IMR-90 (cell line): ENCODE data around the gene VPS26B. TPM values are rescaled to one million over a fixed set of nuclear protein-coding genes. Genes with fewer than 3 reads are reported as not detected.

Source experiments
- ATAC-seq: fragments of 200-7000 bp; cut with Tn5 transposase; 2 replicates; pipeline ENCODE4 v1.9.1; 2020; ENCODE audit warnings: low read depth, mild to moderate bottlenecking, moderate library complexity
- BruUV-seq: library from RNA; stranded (reverse); fragments of 400-500 nt; replicated peaks from 2 replicates; lab custom pipeline; 2021; lab: Mats Ljungman, UMichigan
- CTCF ChIA-PET: fragments of 300-600 bp; formaldehyde crosslinking; extraction: SDS; loops from one replicate; lab custom pipeline; 2021; ENCODE audit warnings: antibody characterized with exemption; lab: Yijun Ruan, JAX
- POLR2A ChIA-PET: fragments of 300-600 bp; sonication (Branson Sonifier 250); formaldehyde crosslinking; loops from one replicate; lab custom pipeline; 2022; ENCODE audit warnings: antibody characterized with exemption; ENCODE audit not compliant: unreplicated experiment; lab: Charles Lee
- DNase-seq: peaks from one replicate; pipeline ENCODE4 v3.0.0; 2013
- H2AFZ ChIP-seq: replicated peaks from 2 replicates; pipeline ENCODE3; 2013; ENCODE audit warnings: low read length, mild to moderate bottlenecking; ENCODE audit not compliant: poor library complexity
- H2AK5ac ChIP-seq: 2 replicates; pipeline ENCODE4 v1.6.1; 2013; ENCODE audit warnings: low read depth, low read length, inconsistent platforms
- H2AK9ac ChIP-seq: replicated peaks from 2 replicates; pipeline ENCODE3; 2013; ENCODE audit warnings: mild to moderate bottlenecking, low read depth, low read length, moderate library complexity; ENCODE audit not compliant: poor library complexity
- H2BK120ac ChIP-seq: 2 replicates; pipeline ENCODE4 v1.6.1; 2013; ENCODE audit warnings: low read depth, low read length, inconsistent platforms
- H2BK15ac ChIP-seq: 3 replicates; pipeline ENCODE4 v1.6.1; 2013; ENCODE audit warnings: low read depth, low read length, inconsistent platforms
- H2BK20ac ChIP-seq: 2 replicates; pipeline ENCODE4 v1.6.1; 2013; ENCODE audit warnings: low read depth, mild to moderate bottlenecking, inconsistent platforms, low read length, moderate library complexity
- H2BK5ac ChIP-seq: 2 replicates; pipeline ENCODE4 v1.6.1; 2013; ENCODE audit warnings: mild to moderate bottlenecking, low read depth, low read length, inconsistent platforms; ENCODE audit not compliant: poor library complexity, severe bottlenecking
- H3K14ac ChIP-seq: replicated peaks from 2 replicates; pipeline ENCODE4 v1.6.1; 2013; ENCODE audit warnings: low read depth, low read length, inconsistent platforms
- H3K18ac ChIP-seq: 2 replicates; pipeline ENCODE4 v1.6.1; 2013; ENCODE audit warnings: low read depth, low read length, control low read depth
- H3K23ac ChIP-seq: 2 replicates; pipeline ENCODE4 v1.6.1; 2013; ENCODE audit warnings: low read depth, low read length, inconsistent platforms
- H3K27ac ChIP-seq: 2 replicates; pipeline ENCODE4 v1.5.1; 2013; ENCODE audit warnings: mild to moderate bottlenecking, control low read depth, low read length; ENCODE audit not compliant: insufficient read depth
- H3K27me3 ChIP-seq: 2 replicates; pipeline ENCODE4 v1.6.1; 2013; ENCODE audit warnings: low read length; ENCODE audit not compliant: control insufficient read depth, insufficient read depth
- H3K36me3 ChIP-seq: 2 replicates; pipeline ENCODE4 v1.6.1; 2013; ENCODE audit warnings: low read length, mixed read lengths; ENCODE audit not compliant: control insufficient read depth, insufficient read depth
- H3K4ac ChIP-seq: 2 replicates; pipeline ENCODE4 v1.6.1; 2013; ENCODE audit warnings: low read depth, low read length, inconsistent platforms
- H3K4me1 ChIP-seq: 2 replicates; pipeline ENCODE4 v1.6.1; 2013; ENCODE audit warnings: low read length, mixed read lengths; ENCODE audit not compliant: control insufficient read depth, insufficient read depth
- H3K4me2 ChIP-seq: 2 replicates; pipeline ENCODE4 v1.6.1; 2013; ENCODE audit warnings: low read depth, mild to moderate bottlenecking, control low read depth, low read length, moderate library complexity
- H3K4me3 ChIP-seq: 2 replicates; pipeline ENCODE4 v1.5.1; 2013; ENCODE audit warnings: low read depth, mild to moderate bottlenecking, control low read depth, low read length, moderate library complexity; ENCODE audit not compliant: insufficient read depth
- H3K56ac ChIP-seq: 2 replicates; pipeline ENCODE4 v1.6.1; 2013; ENCODE audit warnings: low read length, inconsistent platforms; ENCODE audit not compliant: insufficient read depth; ENCODE audit errors: extremely low read depth
- H3K79me1 ChIP-seq, 2 experiments: 2 replicates each; pipeline ENCODE4 v1.6.1; 2013; ENCODE audit warnings: low read length in 2 of 2, inconsistent platforms in 1 of 2, low read depth in 1 of 2
- H3K9ac ChIP-seq: 2 replicates; pipeline ENCODE4 v1.6.1; 2013; ENCODE audit warnings: low read depth, low read length, control low read depth
- H3K9me1 ChIP-seq: 2 replicates; pipeline ENCODE4 v1.6.1; 2013; ENCODE audit warnings: low read length, inconsistent platforms; ENCODE audit not compliant: insufficient read depth
- H3K9me3 ChIP-seq: 2 replicates; pipeline ENCODE4 v1.6.1; 2013; ENCODE audit warnings: low read length; ENCODE audit not compliant: control insufficient read depth, insufficient read depth
- H4K20me1 ChIP-seq: 2 replicates; pipeline ENCODE4 v1.6.1; 2013; ENCODE audit warnings: low read length, inconsistent platforms; ENCODE audit not compliant: insufficient read depth
- H4K5ac ChIP-seq: 2 replicates; pipeline ENCODE4 v1.6.1; 2013; ENCODE audit warnings: mild to moderate bottlenecking, low read depth, low read length, control low read depth
- H4K8ac ChIP-seq, 2 experiments: 2 replicates each; pipeline ENCODE4 v1.6.1; 2013; ENCODE audit warnings: low read depth in 2 of 2, low read length in 2 of 2, control low read depth in 1 of 2, inconsistent platforms in 1 of 2
- H4K91ac ChIP-seq: 2 replicates; pipeline ENCODE4 v1.6.1; 2013; ENCODE audit warnings: low read depth, low read length, inconsistent platforms; ENCODE audit not compliant: insufficient read depth
- CEBPB ChIP-seq: IDR thresholded peaks from 2 replicates; pipeline ENCODE4 v1.6.1; 2012; ENCODE audit warnings: low read depth, low read length, improper control_type of control experiment
- CTCF ChIP-seq: conservative IDR thresholded peaks from 2 replicates; pipeline ENCODE4 v1.5.1; 2012; ENCODE audit warnings: mild to moderate bottlenecking, low read depth, low read length, improper control_type of control experiment
- MAFK ChIP-seq: IDR thresholded peaks from 2 replicates; pipeline ENCODE4 v1.6.1; 2012; ENCODE audit warnings: low read depth, low read length, improper control_type of control experiment
- MAZ ChIP-seq: IDR thresholded peaks from 2 replicates; pipeline ENCODE4 v1.6.1; 2012; ENCODE audit warnings: low read depth, mild to moderate bottlenecking, low read length, improper control_type of control experiment, moderate library complexity, borderline replicate concordance
- MXI1 ChIP-seq: IDR thresholded peaks from 2 replicates; pipeline ENCODE4 v1.6.1; 2012; ENCODE audit warnings: low read depth, mild to moderate bottlenecking, low read length, moderate library complexity, borderline replicate concordance
- NFE2L2 ChIP-seq: fragments of 150-350 bp; IDR thresholded peaks from 2 replicates; pipeline ENCODE4 v1.6.1; 2016; ENCODE audit warnings: low read depth, mild to moderate bottlenecking, low read length
- POLR2A ChIP-seq: IDR thresholded peaks from 2 replicates; pipeline ENCODE4 v1.6.1; 2012; ENCODE audit warnings: mild to moderate bottlenecking, low read depth, low read length
- RAD21 ChIP-seq: IDR thresholded peaks from 2 replicates; pipeline ENCODE4 v1.6.1; 2012; ENCODE audit warnings: low read length, improper control_type of control experiment
- WGBS, 2 experiments: methylation state at CpG; one replicate each; pipeline versions ENCODE4 v1.1.5 to v1.1.7; 2013; ENCODE audit warnings: missing lambda C conversion rate in 2 of 2; ENCODE audit not compliant: insufficient read length in 1 of 2; ENCODE audit errors: extremely low coverage in 2 of 2; 5-methylcytosine and 5-hydroxymethylcytosine counted together
- dilution Hi-C: fragments of 300-500 bp; cut with HindIII; formaldehyde crosslinking; loops from one replicate; pipeline ENCODE4 v1.14.3; 2018; ENCODE audit warnings: low sequenced_read_pairs; ENCODE audit not compliant: unreplicated experiment
- in situ Hi-C: fragments of 300-500 bp; cut with MboI; formaldehyde crosslinking; loops from 3 replicates; pipeline ENCODE4 v1.14.3; 2019; ENCODE audit warnings: low sequenced_read_pairs, inconsistent platforms, mixed read lengths
- intact Hi-C: fragments of 100-400 bp; cut with micrococcal nuclease; formaldehyde crosslinking; loops from 2 replicates; pipeline ENCODE4 v1.10.0; 2022
- polyA plus RNA-seq, 3 experiments: library from polyadenylated mRNA; depleted of rRNA; stranded (reverse); fragments of >200 nt; gene quantifications; 2 replicates each; pipeline ENCODE4 v1.2.3, GENCODE V29; 2012; ENCODE audit warnings: low replicate concordance in 1 of 3
- total RNA-seq: library from RNA; depleted of rRNA; stranded (reverse); fragments of >200 nt; gene quantifications from 2 replicates; pipeline ENCODE4 v1.2.3, GENCODE V29; 2012
- TF ChIP-seq, protein P1 (sequence below): fragments of 150-350 bp; IDR thresholded peaks from 2 replicates; pipeline ENCODE4 v1.6.1; 2017; ENCODE audit warnings: mild to moderate bottlenecking, antibody characterized with exemption, low read length, low read depth

The VPS26B gene
- total and polyA plus RNA-seq, 2 of the 4 experiments (the other 2 are of a cell fraction), result 41.6 to 51.1 TPM

DNA sequence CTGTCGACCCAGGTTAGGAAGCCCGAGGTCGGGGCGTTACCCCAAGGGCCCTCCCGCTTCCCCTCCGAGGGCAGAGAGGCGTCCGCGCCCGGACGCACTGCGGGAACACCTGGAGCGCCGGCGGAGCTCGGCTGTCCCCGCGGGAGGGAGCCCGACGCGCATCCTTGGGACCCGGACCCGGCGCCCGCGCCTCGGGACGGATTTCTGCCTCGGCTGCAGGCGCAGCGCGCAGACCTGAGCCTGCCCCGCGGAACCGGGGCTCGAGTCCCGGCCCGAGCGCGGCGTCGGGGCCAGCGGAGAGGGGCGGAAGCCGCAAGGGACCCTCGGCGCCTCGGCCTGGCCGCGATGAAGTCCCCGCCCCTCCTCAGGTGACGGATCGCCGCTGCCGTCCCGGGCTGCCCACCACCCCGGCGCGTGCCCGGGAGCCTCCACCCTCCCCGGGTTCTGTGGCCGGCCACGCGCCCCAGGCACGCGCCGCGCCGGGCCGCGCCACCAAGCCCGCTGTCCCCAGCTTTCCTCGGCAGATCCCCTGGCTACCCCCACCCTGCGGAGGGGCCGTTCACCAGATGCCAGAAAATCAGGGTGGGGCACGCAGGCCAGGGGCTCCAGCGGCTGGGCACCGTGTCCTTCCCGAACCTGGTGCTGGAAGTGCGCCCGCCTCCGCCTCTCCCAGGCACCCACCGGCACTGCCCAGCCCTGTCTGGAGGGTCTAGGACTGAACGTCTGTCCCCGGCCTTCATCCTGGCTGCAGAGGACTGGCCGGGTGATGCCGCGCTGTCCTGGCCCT, 52.1 kb downstream of the VPS26B start:
- Histone ChIP-seq H4K5ac (no peak overlapping the region), H2BK5ac (no peak overlapping the region), H2AK5ac (no peak overlapping the region), H2AFZ (peak overlapping the region; percentile 61), H3K27ac (no peak overlapping the region), H3K14ac (no peak overlapping the region), H2AK9ac (peak overlapping the region; percentile 34), H3K36me3 (no peaks in the 10 kb centered on the region), H3K9me1 (no peaks in the 10 kb centered on the region), H3K56ac (no peak overlapping the region), H2BK15ac (no peak overlapping the region), H3K79me1 (no peaks in the 10 kb centered on the region), H3K4me1 (peaks cover 1% of the 10 kb centered on the region; the same call in 1 of the 2 replicates), H3K4me3 (no peak overlapping the region), H4K91ac (no peak overlapping the region), H3K4ac (no peak overlapping the region), H4K8ac (no peak overlapping the region), H3K4me2 (no peak overlapping the region; the same call in 1 of the 2 replicates), H2BK120ac (no peak overlapping the region), H3K9ac (no peak overlapping the region), H2BK20ac (no peak overlapping the region), H3K27me3 (peaks cover 58% of the 10 kb centered on the region), H3K9me3 (peaks cover 9% of the 10 kb centered on the region), H3K18ac (no peak overlapping the region), H4K20me1 (no peaks in the 10 kb centered on the region), H3K23ac (no peak overlapping the region)
- no peak for ATAC-seq
- TF ChIP-seq POLR2A, result no peak
- no peak for TF ChIP-seq MXI1
- TF ChIP-seq RAD21, result no peak
- TF ChIP-seq CEBPB, result no peak
- TF ChIP-seq MAZ, result no peak
- no peak for TF ChIP-seq MAFK
- no peak for TF ChIP-seq NFE2L2
- TF ChIP-seq, protein P1, sequence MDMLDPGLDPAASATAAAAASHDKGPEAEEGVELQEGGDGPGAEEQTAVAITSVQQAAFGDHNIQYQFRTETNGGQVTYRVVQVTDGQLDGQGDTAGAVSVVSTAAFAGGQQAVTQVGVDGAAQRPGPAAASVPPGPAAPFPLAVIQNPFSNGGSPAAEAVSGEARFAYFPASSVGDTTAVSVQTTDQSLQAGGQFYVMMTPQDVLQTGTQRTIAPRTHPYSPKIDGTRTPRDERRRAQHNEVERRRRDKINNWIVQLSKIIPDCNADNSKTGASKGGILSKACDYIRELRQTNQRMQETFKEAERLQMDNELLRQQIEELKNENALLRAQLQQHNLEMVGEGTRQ, result no peak
- no peak for TF ChIP-seq CTCF
- WGBS, 2 experiments, result 1% methylated on average over 26 of the region's 88 CpGs; no CpG with 5 or more reads in 1 of the 2 experiments
- ChIA-PET POLR2A (no interaction called here), CTCF (no interaction called here)
- DNase-seq, result no peak
- in situ Hi-C loops (no loop called here), intact Hi-C loops (no loop called here), dilution Hi-C loops (no loop called here)
- BruUV-seq, result no TSS peak
